HG03196 (cell line): ENCODE results near the gene SCNN1A.

Experiments
- ATAC-seq: cut with Tn5 transposase; IDR thresholded peaks from one replicate; pipeline ENCODE4 v1.9.1; 2021; ENCODE audit not compliant: unreplicated experiment

SCNN1A gene

DNA sequence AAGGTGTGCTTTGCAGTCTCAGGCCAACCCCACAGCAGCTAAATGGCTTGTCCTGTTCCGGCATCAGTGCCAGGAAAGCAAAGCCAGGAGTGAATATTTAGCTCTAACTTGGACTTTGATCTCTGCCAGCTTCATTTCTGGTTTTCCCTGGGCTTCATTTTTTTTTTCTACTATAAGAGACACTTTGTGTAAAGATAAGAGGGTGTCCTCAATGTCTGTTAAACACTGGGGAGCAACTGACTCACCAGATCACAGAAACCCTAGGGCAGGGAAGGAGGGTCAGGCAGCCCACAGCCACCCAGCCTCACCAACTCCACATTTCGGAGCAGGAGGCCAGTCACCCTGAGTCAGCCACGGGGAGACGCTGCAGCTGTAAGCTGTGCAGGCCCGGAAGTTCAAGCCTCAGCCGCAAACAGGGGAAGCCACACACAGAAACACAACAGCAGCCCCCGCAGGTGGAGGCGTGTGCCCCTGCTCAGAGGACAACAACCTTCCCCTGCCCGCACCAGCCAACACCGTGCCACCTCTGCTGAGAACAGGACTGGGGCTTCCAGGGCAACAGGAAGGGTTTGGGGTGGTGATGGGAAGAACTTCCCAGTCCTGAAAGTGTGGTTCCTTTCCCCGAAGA is 39.8 kb downstream of the SCNN1A start:
- ATAC-seq = no peak

DNA sequence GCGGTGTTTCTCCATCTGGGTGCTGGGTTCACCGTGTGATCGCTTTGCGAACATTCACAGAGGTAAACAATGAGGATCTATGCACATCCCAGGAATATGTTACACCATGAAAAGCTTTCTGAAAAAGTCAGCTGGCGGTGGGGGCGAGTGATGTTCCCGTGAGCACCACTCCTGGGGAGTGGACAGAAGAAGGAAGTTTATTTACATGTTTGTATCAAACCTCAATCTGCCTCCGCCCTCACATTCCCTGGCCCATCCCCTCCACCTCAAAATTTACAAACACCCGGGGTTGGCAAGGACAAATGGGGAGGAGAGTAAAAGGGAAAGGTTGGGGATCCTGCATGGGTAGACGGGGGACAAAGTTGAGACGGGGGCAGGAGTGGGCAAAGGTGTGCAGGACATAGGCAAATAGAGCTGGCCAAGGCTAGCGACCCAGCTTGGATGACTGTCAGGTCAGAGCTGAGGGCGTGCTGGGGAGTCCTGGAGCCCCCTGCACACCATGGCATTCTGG is 40.4 kb downstream of the SCNN1A start:
- no peak for ATAC-seq

DNA sequence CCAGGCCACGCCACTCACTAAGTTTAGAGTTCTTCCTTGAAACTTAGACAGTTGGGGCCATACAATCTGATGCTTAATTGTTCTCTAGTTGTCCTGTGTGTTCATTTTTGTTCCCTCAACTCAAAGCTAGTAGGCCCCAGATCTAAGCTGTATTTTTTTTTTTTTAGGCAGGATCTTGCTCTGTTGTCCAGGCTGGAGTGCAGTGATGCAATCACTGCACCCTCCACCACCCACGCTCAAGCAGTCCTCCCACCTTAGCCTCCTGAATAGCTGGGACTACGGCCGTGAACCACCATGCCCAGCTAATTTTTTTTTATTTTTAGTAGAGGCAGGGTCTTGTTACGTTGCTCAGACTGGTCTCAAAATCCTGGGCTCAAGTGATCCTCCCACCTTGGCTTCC is 41.0 kb downstream of the SCNN1A start:
- ATAC-seq = no peak

DNA sequence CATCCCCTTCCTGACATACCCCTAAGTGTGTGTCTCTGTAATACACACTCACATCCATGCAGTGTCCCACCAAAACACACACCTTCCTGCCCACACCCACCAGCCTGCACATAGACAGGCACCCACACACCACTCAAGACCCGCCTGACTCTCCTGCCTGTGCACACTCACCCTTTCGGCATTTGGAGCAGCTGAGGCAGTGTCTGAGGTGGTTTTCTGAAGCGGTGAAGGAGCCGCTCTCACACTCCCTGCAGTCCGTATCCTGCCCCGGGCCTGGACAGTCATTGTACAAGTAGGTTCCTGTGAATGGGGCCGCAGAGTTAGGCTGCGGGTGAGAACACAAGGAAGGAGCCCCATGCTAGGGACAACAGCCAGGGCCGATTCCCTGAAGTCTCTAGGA is 41.8 kb downstream of the SCNN1A start:
- no peak for ATAC-seq

DNA sequence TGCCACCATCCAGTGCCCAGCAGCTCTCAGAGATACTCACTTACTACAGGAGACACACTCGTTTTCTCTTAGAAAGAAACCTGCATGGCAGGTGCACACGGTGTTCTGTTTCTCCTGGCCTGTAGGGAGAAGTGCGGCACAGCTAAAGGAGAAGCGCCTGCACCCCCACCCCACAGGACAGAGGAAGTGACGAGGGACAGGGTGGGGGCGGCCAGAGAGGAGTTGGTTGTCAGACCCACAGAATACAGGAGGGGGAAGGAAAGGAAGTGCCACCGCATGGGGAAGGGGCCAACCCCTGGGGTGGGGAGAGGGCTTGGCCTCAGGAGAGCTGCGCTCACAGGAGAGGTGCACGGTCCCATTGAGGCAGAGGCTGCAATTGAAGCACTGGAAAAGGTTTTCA is 42.3 kb downstream of the SCNN1A start:
- ATAC-seq = no peak

DNA sequence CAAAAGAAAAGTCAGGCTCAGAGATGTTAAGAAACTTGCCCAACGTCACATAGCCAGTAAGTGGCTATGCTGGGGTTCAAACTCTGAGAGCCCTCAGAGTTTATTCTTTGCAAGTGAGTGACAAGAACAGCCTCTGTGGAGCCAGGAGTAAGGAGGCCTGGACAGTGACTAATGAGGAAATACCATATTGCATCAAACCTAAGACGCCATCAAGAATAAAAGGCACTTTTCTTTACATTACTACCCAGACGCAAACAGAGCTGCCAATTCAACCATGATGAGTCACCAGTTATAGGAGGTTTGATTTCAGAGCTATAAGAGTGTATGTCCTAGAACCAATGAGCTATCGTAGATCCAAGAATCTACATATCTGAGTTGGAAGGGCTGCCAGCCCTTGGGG is 42.9 kb downstream of the SCNN1A start:
- no peak for ATAC-seq

DNA sequence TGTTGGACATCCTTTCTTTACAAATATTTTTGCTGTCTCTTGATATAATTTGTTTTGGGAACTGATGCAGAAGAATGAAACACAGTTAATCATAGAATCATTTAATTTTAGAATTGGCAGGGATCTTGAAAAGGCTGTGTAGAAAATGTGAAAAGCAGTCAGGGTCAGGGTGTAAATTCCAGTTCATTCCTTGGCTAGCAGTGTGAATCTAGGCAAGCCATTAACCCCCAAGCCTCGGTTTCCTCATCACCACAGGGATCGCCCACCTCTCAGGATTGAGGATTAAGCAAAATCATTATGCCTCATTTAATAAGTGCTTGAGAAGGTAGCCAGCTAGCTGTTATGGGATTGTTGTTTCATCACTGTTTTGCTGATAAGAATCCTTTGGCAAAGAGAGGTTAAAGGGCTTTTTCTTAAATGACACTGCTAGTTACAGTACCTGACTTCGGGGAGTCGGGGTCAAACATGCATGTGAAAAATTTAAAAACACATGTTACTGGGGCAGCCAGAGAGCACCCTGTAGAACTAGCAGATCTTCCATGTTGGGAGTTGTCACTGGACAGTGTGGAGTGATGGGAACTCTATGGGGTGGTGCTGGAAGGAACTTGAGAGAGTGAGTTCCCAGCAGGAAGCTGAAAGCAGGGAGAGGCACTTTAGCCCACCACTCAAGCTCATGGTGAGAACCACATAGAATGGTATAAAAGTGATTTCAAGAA is 44.2 kb downstream of the SCNN1A start:
- ATAC-seq = no peak

DNA sequence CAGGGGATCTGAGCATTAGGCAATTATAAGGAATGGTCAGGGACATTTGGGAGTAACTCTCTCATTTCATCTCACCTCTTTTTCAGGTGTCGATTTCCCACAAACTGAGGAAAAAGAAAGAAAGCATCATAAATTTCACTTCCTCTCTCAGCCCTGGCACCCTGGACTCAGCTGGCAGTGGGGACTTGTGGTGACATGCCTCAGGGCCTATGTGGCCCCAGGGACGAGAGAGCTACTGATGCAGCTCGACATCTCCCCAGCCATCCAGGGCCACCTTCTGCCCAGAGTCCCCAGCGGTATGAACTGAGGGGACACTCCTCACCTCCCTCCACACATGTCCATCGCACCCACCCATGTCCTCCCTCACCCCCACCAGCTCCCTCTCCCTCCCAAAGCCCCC is 45.2 kb downstream of the SCNN1A start:
- ATAC-seq = peak; percentile 53

DNA sequence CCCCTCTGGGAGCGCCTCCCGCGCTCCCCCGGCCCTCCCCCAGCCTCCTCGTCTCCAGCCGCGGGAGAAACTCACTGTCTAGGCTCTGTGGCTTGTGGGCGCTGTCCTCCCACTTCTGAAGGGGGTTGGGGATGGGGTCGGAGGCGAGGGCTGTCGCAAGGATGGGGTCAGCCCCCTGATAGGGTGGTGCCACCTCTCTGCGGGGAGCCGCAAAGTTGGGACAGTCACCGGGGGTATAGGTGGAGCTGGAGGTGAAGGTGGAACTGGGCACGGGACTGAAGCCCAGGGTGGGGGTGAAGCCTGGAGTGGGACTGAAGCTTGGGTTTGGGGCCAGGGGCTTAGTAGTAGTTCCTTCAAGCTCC is 45.7 kb downstream of the SCNN1A start:
- ATAC-seq = no peak

DNA sequence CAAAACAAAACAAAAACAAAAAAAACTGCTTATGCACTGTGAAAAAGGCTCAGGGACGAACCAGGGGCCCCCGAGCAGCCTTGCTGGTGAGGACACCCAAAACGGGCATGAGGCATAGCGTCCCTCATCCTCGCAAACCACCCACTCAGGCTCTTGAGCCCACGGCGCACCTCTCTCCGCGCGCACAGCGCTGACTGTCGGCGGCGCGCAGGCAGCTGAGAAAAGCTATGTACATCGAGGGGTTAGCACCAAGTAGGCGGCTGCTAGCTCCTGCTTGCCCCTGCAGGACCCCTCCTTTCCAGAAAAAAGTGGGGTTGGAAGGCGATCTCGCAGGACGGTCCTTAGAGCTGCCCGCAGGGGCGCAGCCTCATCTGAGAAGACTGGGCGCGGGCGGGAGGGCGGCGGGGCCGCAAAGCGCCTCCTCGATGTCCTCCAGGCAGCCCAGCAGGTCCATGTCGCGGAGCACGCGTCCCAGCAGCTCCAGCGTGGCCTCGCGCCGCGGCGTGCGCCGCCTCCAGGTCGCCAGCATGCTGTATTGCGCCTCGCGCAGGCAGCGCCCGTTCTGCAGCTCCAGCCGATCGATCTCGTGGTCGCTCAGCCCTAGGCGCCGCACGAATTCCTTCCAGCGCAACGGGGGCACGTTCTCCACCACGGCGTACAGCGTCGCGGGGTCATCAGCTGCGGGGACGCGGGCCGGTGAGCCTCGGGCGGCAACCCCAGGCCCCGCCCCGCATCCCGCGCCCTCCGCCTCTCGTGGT is 46.2 kb downstream of the SCNN1A start:
- no peak for ATAC-seq

DNA sequence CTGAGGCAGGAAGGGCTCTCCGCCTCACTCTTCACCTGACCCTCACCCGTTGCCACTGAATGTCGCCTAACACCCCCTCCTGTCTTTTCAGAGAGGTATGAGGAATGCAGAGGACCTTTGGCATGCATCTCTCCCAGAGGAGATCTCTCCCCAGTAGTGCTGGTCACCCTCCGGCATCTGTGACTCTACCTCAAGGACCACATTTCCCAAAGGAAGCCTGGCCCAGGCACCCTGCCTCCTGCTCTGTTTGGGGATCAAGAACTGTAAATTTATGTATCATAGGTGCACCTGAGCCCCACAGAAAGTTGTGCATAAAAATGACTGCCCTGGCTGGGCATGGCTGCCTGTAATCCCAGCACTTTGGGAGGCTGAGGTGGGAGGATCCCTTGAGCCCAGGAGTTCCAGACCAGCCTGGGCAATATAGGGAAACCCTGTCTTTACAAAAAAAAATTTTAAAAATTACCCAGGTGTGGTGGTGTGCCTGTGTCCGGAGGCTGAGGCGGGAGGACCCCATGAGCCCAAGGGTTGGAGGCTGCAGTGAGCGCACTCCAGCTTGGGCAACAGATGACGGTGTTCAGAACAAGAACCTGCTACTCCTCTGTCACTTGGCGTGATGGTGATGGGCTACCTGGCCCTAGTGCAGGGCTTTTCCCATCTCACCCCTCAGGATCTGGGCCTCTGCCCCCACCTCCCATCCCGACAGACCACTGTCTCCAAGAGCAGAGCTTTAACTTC is 47.2 kb downstream of the SCNN1A start:
- no peak for ATAC-seq

DNA sequence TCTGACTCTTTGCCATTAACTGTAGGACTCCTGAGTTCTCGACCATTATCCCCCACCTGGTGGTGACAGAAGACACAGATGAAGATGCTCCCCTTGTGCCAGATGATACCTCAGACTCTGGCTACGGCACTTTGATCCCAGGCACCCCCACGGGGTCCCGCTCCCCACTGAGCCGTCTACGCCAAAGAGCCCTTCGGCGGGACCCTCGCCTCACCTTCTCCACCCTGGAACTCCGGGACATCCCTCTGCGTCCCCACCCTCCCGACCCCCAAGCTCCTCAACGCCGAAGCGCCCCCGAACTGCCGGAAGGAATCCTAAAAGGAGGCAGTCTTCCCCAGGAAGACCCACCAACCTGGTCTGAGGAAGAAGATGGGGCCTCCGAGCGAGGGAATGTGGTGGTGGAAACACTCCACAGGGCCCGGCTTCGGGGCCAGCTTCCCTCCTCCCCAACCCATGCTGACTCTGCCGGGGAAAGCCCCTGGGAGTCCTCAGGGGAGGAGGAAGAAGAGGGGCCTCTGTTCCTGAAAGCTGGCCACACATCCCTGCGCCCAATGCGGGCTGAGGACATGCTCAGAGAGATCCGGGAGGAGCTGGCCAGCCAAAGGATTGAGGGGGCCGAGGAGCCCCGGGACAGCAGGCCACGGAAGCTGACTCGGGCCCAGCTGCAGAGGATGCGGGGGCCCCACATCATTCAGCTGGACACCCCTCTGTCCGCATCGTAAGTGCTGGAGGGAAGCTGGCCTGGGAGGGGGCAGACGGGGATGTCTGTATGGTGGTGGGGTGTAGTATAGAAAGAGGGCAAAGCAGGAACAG is 47.9 kb downstream of the SCNN1A start:
- no peak for ATAC-seq

DNA sequence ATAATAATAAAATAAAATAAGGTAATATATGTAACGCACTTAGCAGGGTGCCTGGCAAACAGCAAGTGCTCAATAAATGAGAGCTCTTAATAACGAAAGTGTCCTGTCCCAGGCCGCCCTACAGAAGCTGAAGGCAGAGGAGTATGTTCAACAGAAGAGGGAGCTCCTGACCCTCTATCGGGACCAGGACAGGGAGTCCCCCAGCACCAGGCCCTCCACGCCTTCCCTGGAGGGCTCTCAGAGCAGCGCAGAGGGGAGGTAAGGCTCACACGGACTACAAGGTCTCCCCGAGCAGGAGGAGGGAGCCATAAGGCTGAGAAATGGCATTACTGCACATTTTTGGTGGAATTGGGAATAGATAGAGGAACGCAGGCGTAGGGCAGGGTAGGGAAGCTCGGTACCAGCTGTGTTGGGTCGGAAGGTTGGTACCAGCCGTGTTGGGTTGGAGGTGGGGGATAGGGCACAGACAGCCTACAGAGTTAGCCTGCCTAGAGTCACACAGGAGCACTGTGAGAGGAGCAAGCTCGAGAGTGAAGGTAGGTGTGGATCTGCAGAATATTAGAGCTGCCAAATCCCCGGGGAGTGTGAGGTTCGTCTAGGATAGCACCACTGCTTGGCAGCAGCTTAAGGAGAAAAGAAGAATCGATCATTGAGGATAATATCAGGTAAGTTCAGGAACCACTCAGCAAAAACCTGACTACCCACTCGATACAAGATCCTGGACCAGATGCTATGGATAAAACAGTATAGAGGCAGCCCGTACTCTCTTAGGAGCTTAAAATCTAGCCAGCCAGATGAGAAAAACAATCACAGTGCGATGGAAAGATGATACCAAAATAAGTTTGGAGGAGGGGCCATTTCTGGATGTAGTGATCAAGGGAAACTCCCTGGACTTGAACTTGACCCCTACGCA is 48.8 kb downstream of the SCNN1A start:
- no peak for ATAC-seq

DNA sequence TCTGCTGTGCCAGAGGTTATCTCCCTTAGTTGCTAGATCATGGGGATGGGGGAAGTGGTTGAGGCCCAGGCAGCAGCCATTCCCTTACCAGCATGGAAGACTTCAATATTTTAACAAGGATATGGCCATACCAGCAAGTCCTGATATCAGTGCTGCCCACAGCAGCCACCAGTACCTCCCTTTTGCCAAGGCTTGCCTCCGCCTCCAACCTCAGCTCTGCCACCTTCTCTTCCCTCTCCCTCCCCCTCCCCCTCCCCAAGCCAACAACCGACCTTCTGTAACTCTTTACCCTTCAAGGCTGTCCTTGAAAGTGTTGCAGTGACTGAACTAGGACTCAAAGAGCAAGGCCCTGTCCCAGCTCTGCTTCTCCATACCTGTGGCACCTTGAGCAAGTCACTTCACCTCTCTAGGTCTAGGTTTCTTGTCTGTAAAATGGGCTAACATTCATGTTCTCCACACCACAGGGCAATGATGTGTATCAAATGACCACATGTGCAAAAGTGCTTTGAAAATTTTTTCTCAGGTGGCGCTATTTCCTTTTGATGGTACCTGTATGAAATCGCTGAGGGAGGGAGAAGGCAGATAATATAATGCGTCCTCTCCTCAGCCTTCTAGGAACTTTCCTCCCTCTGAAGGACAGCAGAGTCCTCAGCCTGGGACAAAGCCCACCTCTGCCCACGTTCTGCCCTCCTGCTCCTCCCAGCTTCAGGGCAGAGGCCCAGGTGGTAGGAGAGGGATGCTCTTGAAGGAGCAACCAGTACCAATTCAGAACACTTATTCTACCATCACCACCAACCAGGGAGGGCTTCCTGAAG is 50.2 kb downstream of the SCNN1A start:
- ATAC-seq = no peak

DNA sequence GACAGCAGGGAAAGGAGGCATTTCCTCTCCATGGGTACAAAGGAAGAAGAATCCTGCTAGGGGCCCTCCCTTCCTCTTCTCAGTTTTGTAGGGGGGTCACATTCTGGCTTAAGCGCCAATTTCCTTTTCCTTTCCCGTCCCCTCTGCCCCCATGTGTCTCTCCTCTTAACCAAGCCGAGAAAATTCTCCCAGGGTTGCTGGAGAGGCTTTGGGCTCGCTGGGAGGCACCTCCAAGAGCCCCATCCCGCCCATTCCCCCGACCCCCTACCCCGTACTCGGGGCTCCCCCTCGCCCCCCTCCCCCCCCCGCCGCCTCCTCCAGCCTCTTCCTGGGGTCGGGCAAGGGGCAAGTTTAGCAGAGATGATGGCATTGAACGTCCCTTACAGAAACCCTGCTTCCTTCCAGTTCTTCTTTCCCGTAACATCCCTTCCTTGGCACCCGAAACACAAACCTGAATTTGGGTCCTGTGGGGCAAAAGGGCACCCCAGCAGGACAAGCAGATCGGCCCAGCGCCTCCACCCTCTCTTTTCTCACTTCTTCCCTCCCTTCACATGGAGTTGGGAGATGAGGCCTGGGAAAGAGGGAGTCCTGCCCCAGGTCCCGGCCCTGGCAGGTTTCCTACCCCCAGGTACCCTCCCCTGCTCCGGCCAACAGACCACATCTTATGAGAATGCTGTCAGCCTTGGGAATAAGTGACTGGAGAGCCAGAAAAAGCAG is 51.2 kb downstream of the SCNN1A start:
- ATAC-seq = no peak

DNA sequence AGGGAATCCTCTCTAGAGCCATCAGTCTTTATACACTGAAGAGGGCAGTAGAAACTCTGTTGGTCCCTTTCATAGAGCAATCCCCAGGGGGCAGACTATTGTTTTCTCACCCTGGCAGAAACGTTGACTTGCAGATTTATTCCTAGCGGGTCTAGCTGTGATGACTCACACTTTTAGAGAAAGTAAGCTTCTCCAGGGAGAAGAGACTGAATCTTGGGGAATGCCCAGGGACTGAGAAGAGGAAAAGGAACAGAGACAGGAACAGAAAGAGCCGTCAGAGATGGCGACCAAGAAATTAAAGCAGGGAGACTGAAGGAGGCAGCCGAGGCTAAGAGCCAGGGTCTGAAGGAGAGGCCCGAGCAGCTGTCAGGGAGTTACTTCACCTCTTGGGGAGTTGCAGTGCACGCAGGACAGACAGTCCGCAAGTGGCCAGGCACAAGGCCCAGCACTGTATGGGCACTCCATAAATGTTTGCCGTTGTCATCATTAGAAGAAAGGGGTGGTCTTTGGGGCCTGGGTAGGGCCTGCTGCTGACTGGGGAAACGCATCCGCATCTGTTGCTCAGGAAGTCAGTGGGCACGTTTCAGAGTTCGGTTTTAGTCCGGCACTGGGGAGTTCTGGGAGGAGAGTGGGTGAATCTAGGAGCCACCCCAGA is 51.9 kb downstream of the SCNN1A start:
- peak; percentile 49 for ATAC-seq

DNA sequence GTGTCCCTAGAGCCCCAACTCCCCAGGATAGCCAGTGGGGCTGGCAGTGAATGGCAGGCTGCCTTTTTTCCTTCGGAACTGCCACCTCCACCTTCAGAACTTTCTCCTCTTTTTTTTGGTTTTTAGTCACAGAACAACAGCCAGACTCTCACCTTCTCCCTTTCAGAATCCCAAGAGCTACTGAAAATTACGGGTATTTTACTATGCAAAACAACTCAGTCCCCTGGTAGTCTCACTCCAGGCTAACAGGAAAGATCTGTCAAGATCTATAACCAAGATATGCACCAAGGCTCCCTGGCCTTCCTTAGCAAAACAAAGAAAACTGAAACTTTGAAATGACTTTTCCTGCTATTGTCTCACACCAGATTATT is 52.4 kb downstream of the SCNN1A start:
- peak; percentile 19 for ATAC-seq

DNA sequence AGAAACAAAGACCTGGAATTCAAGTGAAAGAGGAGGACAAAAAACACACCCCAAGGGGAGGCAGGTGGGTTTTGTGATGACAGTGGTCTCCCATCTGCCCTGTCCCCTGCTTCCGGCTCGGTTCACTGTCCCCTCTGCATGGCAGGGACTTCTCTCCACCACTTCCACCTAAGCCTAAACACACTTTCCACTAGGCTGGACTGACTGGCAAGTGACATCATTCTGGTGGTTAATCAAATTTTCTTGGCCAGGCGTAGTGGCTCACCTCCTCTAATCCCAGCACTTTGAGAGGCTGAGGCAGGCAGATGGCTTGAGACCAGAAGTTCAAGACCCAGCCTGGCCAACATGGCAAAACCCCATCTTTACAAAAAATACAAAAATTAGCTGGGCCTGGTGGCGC is 53.0 kb downstream of the SCNN1A start:
- ATAC-seq = no peak
